ENCODE measurements around the gene PPP1R15B.

PPP1R15B gene

DNA sequence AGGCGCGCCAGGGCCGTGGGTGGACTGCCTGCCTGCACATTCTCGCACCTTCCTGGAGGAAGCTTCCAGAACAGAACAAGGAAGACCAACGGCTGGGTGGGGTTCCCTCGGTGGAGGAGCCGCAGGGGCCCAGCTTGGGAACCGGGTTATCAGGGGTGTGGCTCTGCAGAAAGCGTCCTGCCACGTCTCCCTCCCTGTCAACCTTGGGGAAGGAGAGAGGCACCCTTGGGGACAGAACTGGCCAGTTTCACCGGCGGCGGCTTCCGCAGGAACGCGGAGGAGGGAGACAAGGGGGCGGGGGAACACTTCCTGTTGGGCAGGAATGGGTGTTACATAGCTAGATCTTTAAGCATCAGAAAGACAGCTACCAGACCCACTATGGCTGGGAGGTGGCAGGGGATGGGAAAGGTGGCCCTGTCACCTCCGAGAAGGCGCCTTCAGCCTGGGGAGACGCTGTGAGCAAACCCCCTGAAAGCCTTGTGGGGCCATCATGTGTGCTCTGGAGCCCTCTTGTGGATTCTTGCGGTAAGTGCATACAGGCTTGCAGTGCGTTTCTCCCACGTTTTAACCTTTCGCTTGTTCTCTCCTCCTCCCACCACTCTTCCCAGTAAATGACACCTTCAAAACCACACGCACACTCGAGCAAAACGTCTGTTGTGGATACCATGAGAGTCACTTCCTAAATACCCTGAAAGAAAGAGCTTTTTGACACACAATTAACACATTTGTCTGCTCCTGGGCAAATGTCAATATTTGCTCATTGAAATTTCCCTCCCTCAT, 48.1 kb downstream of the PPP1R15B start:
- TF ChIP-seq, protein P1, sequence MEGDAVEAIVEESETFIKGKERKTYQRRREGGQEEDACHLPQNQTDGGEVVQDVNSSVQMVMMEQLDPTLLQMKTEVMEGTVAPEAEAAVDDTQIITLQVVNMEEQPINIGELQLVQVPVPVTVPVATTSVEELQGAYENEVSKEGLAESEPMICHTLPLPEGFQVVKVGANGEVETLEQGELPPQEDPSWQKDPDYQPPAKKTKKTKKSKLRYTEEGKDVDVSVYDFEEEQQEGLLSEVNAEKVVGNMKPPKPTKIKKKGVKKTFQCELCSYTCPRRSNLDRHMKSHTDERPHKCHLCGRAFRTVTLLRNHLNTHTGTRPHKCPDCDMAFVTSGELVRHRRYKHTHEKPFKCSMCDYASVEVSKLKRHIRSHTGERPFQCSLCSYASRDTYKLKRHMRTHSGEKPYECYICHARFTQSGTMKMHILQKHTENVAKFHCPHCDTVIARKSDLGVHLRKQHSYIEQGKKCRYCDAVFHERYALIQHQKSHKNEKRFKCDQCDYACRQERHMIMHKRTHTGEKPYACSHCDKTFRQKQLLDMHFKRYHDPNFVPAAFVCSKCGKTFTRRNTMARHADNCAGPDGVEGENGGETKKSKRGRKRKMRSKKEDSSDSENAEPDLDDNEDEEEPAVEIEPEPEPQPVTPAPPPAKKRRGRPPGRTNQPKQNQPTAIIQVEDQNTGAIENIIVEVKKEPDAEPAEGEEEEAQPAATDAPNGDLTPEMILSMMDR (IDR thresholded peaks at IDR 0.05; ENCODE audit: borderline replicate concordance, insufficient read depth, low read depth, low read length) = peak; percentile 96
- peak overlapping the region; percentile 25 for H3K4me3 ChIP-seq (ENCODE audit: low read depth, low read length)

DNA sequence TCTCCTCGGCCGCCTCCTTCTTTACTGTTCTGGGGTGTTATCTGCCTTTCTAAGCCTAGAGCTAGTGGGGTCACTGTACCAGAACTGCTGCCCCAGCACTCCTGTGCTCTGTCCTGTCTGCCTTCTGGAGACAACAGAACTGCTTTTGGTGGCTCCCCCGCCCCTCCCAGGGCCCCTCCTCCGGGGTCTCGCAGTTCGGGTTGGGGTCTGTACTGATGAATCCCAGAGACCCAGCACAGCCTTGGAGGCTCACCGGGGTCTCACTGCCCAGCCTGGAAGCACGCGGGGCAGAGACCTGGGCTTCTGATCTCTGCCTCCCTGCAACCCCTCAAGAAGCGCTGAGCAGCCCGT, 48.7 kb downstream of the PPP1R15B start:
- TF ChIP-seq, protein P1 (IDR thresholded peaks at IDR 0.05; ENCODE audit: borderline replicate concordance, insufficient read depth, low read depth, low read length) = no peak
- no peak overlapping the region for H3K4me3 ChIP-seq (ENCODE audit: low read depth, low read length)

DNA sequence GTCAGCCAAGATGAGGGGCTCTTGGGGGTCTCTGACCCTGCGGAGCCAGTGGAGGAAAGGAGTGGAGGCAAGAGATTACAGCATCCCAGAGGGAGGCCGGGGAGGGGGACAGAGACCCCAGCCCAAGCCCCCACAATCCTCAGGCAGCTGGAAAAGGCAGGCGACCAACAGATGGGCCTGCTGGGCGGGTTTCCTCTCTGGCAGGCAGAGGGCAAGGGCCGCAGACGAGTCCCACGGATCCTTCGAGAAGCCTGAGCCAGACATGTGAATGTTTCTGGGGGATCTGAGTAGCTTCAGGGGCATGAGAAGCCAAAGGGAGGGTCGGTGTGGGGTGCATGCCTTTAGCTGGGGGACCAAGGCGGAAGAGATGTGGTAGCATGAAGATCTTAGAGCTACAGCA, 49.8 kb downstream of the PPP1R15B start:
- no peak overlapping the region for H3K4me3 ChIP-seq (ENCODE audit: low read depth, low read length)
- TF ChIP-seq, protein P1 (IDR thresholded peaks at IDR 0.05; ENCODE audit: borderline replicate concordance, insufficient read depth, low read depth, low read length) = no peak

DNA sequence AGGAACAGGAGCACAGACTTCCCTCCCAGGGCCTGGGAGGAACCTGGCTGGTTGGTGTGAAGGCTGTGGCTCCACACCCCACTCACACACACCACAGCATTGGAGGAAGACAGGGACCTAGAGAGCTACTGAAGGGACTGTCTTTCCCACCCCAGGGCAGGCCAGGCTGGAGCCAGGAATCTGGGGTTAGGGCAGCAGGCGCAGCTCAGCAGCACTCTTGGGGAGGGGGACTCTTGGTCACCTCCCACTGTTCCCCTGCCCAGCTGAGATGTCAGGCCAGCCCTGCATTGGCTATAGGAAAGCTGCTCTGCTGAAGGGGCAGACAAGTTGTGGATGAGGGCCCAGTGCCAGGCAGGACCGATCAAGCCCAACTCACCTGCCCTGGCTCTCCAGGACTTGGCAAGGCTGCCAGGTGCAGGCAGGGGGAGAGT, 50.3 kb downstream of the PPP1R15B start:
- TF ChIP-seq, protein P1 (IDR thresholded peaks at IDR 0.05; ENCODE audit: borderline replicate concordance, insufficient read depth, low read depth, low read length) = no peak
- H3K4me3 ChIP-seq (ENCODE audit: low read depth, low read length) = no peak overlapping the region

DNA sequence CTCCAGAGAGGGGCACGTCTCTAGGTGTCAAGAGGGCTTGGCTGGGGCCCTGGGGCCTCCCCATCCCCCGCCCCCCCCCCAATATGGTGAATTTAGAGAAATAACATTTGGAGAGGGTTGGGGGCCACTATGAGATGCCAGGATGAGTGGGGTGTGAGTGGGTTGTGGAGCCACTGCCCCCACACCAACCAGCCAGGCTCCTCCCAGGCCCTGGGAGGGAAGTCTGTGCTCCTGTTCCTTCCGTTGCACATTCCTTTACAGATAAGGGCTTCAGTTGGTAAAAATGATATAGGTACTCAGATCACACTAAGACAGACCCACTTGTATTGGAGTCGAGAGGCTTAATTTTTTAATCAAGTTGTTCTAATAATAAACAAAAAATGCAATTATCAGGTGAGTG, 51.3 kb downstream of the PPP1R15B start:
- TF ChIP-seq, protein P1 (IDR thresholded peaks at IDR 0.05; ENCODE audit: borderline replicate concordance, insufficient read depth, low read depth, low read length) = no peak

DNA sequence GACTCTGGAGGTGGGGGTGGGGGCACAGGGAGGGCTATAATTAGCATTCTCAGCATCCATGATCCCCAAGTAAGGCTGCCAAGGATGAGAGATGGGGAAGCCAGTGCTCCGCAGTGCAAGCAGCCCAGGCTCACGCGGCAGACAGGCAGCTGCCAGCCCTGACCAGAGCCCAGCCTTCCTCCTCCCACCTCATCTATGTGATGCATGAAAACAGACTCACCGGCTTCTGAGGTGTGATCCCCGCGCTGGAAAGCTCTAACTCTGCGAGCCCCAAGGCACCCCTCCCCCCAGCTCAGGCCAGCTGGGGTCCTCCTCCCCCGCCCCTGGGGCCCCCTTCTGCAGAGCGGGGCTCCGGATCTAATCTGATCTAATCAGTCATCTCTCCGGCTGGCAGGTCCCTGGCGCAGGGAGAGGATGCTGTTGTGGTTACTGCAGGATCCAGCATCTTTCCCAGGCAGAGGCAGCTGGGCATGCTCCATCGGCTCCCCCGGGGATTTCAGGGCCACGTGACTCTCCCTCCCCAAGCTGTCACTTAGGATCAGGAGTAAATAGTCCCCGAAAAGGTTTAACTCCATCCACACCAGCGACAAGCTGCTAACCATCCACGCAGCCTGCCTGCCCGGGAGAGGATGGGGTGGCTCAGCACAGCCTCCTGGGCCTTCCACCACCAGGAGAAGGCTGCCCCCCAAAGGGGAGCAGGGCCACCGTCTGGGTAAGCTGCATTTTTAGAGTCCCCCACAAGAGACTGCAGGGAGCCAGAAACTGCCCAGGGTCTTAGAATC, 52.0 kb downstream of the PPP1R15B start, which contains the start of gene PLEKHA6:
PLEKHA6 (minus strand) TSS at position 456 of the 782 bp plus-strand sequence. CDS start 86,202 bp downstream, outside the sequence.
- no peak within 1 kb of the TSS for H3K4me3 ChIP-seq (ENCODE audit: low read depth, low read length)
- TF ChIP-seq, protein P1 (IDR thresholded peaks at IDR 0.05; ENCODE audit: borderline replicate concordance, insufficient read depth, low read depth, low read length) = no peak

More for the DNA sequence above, 51.3 kb downstream of the PPP1R15B start:
- no peak overlapping the region for H3K4me3 ChIP-seq (ENCODE audit: low read depth, low read length)

Data from GM12875 (cell line).